ENCODE measurements around the gene UHRF2. TPM values are rescaled to one million over a fixed set of nuclear protein-coding genes. Genes with fewer than 3 reads are reported as not detected.

The UHRF2 gene
- polyA plus RNA-seq, 1 donor, result 52.3 TPM

- Histone ChIP-seq H3K27me3 (ENCODE audit: control insufficient read depth, insufficient read depth, low read length) (no peaks in the 10 kb centered on the region), H3K36me3 (ENCODE audit: control insufficient read depth, insufficient read depth, low read length) (peaks cover 14% of the 10 kb centered on the region), H3K4me1 (ENCODE audit: control insufficient read depth, insufficient read depth, low read length) (no peaks in the 10 kb centered on the region), H3K9me3 (ENCODE audit: control insufficient read depth, low read depth, low read length) (no peaks in the 10 kb centered on the region), H3K4me3 (ENCODE audit: low read length) (no peak overlapping the region), H3K27ac (ENCODE audit: low read length) (no peak overlapping the region)
- 100% methylated on average over 2 of the region's 2 CpGs for WGBS (ENCODE audit: insufficient coverage, low lambda C conversion rate)
- no peak for DNase-seq
These were observed 13.1 kb downstream of the UHRF2 start for GRCh38 chr9:6426117-6426516.

- Histone ChIP-seq H3K4me1 (ENCODE audit: control insufficient read depth, insufficient read depth, low read length) (no peaks in the 10 kb centered on the region), H3K27ac (ENCODE audit: low read length) (no peak overlapping the region), H3K4me3 (ENCODE audit: low read length) (no peak overlapping the region), H3K27me3 (ENCODE audit: control insufficient read depth, insufficient read depth, low read length) (no peaks in the 10 kb centered on the region), H3K9me3 (ENCODE audit: control insufficient read depth, low read depth, low read length) (no peaks in the 10 kb centered on the region), H3K36me3 (ENCODE audit: control insufficient read depth, insufficient read depth, low read length) (peaks cover 4% of the 10 kb centered on the region)
- DNase-seq, result no peak
- 100% methylated on average over 2 of the region's 11 CpGs for WGBS (ENCODE audit: insufficient coverage, low lambda C conversion rate)
These were observed 16.2 kb downstream of the UHRF2 start for GRCh38 chr9:6428940-6429889.

GRCh38 chr9:6431038-6431437, 18.0 kb downstream of the UHRF2 start:
- no peaks in the 10 kb centered on the region for H3K4me1 ChIP-seq (ENCODE audit: control insufficient read depth, insufficient read depth, low read length)
- H3K4me3 ChIP-seq (ENCODE audit: low read length), result no peak overlapping the region
- no peaks in the 10 kb centered on the region for H3K27me3 ChIP-seq (ENCODE audit: control insufficient read depth, insufficient read depth, low read length)
- peaks cover 12% of the 10 kb centered on the region for H3K36me3 ChIP-seq (ENCODE audit: control insufficient read depth, insufficient read depth, low read length)
- no peak for DNase-seq
- H3K27ac ChIP-seq (ENCODE audit: low read length), result no peak overlapping the region
- no peaks in the 10 kb centered on the region for H3K9me3 ChIP-seq (ENCODE audit: control insufficient read depth, low read depth, low read length)

GRCh38 chr9:6433410-6433809, 20.4 kb downstream of the UHRF2 start:
- DNase-seq, result no peak
- Histone ChIP-seq H3K4me1 (ENCODE audit: control insufficient read depth, insufficient read depth, low read length) (no peaks in the 10 kb centered on the region), H3K36me3 (ENCODE audit: control insufficient read depth, insufficient read depth, low read length) (peaks cover 14% of the 10 kb centered on the region), H3K4me3 (ENCODE audit: low read length) (no peak overlapping the region), H3K27ac (ENCODE audit: low read length) (no peak overlapping the region), H3K27me3 (ENCODE audit: control insufficient read depth, insufficient read depth, low read length) (no peaks in the 10 kb centered on the region), H3K9me3 (ENCODE audit: control insufficient read depth, low read depth, low read length) (no peaks in the 10 kb centered on the region)
- WGBS (ENCODE audit: insufficient coverage, low lambda C conversion rate), result 100% methylated on average over 2 of the region's 2 CpGs

GRCh38 chr9:6439051-6439703, 26.2 kb downstream of the UHRF2 start:
- peaks cover 14% of the 10 kb centered on the region for H3K36me3 ChIP-seq (ENCODE audit: control insufficient read depth, insufficient read depth, low read length)
- H3K4me3 ChIP-seq (ENCODE audit: low read length), result no peak overlapping the region
- no peak overlapping the region for H3K27ac ChIP-seq (ENCODE audit: low read length)
- H3K27me3 ChIP-seq (ENCODE audit: control insufficient read depth, insufficient read depth, low read length), result no peaks in the 10 kb centered on the region
- DNase-seq, result no peak
- no CpG with 5 or more reads among the region's 9 CpGs for WGBS (ENCODE audit: insufficient coverage, low lambda C conversion rate)
- no peaks in the 10 kb centered on the region for H3K9me3 ChIP-seq (ENCODE audit: control insufficient read depth, low read depth, low read length)
- H3K4me1 ChIP-seq (ENCODE audit: control insufficient read depth, insufficient read depth, low read length), result no peaks in the 10 kb centered on the region

- Histone ChIP-seq H3K27ac (ENCODE audit: low read length) (no peak overlapping the region), H3K27me3 (ENCODE audit: control insufficient read depth, insufficient read depth, low read length) (no peaks in the 10 kb centered on the region), H3K4me1 (ENCODE audit: control insufficient read depth, insufficient read depth, low read length) (no peaks in the 10 kb centered on the region), H3K9me3 (ENCODE audit: control insufficient read depth, low read depth, low read length) (no peaks in the 10 kb centered on the region), H3K36me3 (ENCODE audit: control insufficient read depth, insufficient read depth, low read length) (peaks cover 7% of the 10 kb centered on the region), H3K4me3 (ENCODE audit: low read length) (no peak overlapping the region)
- no CpG with 5 or more reads among the region's 3 CpGs for WGBS (ENCODE audit: insufficient coverage, low lambda C conversion rate)
- DNase-seq, result no peak
These were observed 27.4 kb downstream of the UHRF2 start for GRCh38 chr9:6440405-6440804.

GRCh38 chr9:6441269-6441668, 28.3 kb downstream of the UHRF2 start:
- Histone ChIP-seq H3K27me3 (ENCODE audit: control insufficient read depth, insufficient read depth, low read length) (no peaks in the 10 kb centered on the region), H3K4me1 (ENCODE audit: control insufficient read depth, insufficient read depth, low read length) (no peaks in the 10 kb centered on the region), H3K4me3 (ENCODE audit: low read length) (no peak overlapping the region), H3K36me3 (ENCODE audit: control insufficient read depth, insufficient read depth, low read length) (peaks cover 9% of the 10 kb centered on the region), H3K27ac (ENCODE audit: low read length) (no peak overlapping the region), H3K9me3 (ENCODE audit: control insufficient read depth, low read depth, low read length) (no peaks in the 10 kb centered on the region)
- no peak for DNase-seq
- no CpG with 5 or more reads among the region's 1 CpG for WGBS (ENCODE audit: insufficient coverage, low lambda C conversion rate)

- Histone ChIP-seq H3K36me3 (ENCODE audit: control insufficient read depth, insufficient read depth, low read length) (peaks cover 7% of the 10 kb centered on the region), H3K4me1 (ENCODE audit: control insufficient read depth, insufficient read depth, low read length) (no peaks in the 10 kb centered on the region), H3K27ac (ENCODE audit: low read length) (no peak overlapping the region), H3K4me3 (ENCODE audit: low read length) (no peak overlapping the region), H3K27me3 (ENCODE audit: control insufficient read depth, insufficient read depth, low read length) (no peaks in the 10 kb centered on the region), H3K9me3 (ENCODE audit: control insufficient read depth, low read depth, low read length) (no peaks in the 10 kb centered on the region)
- no peak for DNase-seq
- WGBS (ENCODE audit: insufficient coverage, low lambda C conversion rate), result 60% methylated on average over 1 of the region's 1 CpG
These were observed 30.7 kb downstream of the UHRF2 start for GRCh38 chr9:6443661-6444060.

GRCh38 chr9:6444128-6444527, 31.1 kb downstream of the UHRF2 start:
- H3K9me3 ChIP-seq (ENCODE audit: control insufficient read depth, low read depth, low read length), result no peaks in the 10 kb centered on the region
- H3K27ac ChIP-seq (ENCODE audit: low read length), result no peak overlapping the region
- no peaks in the 10 kb centered on the region for H3K4me1 ChIP-seq (ENCODE audit: control insufficient read depth, insufficient read depth, low read length)
- peaks cover 9% of the 10 kb centered on the region for H3K36me3 ChIP-seq (ENCODE audit: control insufficient read depth, insufficient read depth, low read length)
- no peaks in the 10 kb centered on the region for H3K27me3 ChIP-seq (ENCODE audit: control insufficient read depth, insufficient read depth, low read length)
- WGBS (ENCODE audit: insufficient coverage, low lambda C conversion rate), result 93% methylated on average over 2 of the region's 2 CpGs
- DNase-seq, result no peak
- H3K4me3 ChIP-seq (ENCODE audit: low read length), result no peak overlapping the region

- H3K27ac ChIP-seq (ENCODE audit: low read length), result no peak overlapping the region
- WGBS (ENCODE audit: insufficient coverage, low lambda C conversion rate), result no CpG with 5 or more reads among the region's 1 CpG
- H3K4me1 ChIP-seq (ENCODE audit: control insufficient read depth, insufficient read depth, low read length), result no peaks in the 10 kb centered on the region
- no peak overlapping the region for H3K4me3 ChIP-seq (ENCODE audit: low read length)
- H3K27me3 ChIP-seq (ENCODE audit: control insufficient read depth, insufficient read depth, low read length), result no peaks in the 10 kb centered on the region
- DNase-seq, result no peak
- H3K36me3 ChIP-seq (ENCODE audit: control insufficient read depth, insufficient read depth, low read length), result peaks cover 6% of the 10 kb centered on the region
- H3K9me3 ChIP-seq (ENCODE audit: control insufficient read depth, low read depth, low read length), result no peaks in the 10 kb centered on the region
These were observed 36.1 kb downstream of the UHRF2 start for GRCh38 chr9:6449086-6449485.

Measured in large intestine (tissue), 3 donors.